ENCODE results near the gene NPR2. TPM values are rescaled to one million over a fixed set of nuclear protein-coding genes. Genes with fewer than 3 reads are reported as not detected.

The NPR2 gene
- total and polyA plus RNA-seq, 8 donors = 2.2 to 14.6 (median 3.6) TPM

- intact Hi-C loops (cut with DNase I) = no loop called here
- Histone ChIP-seq H3K4me1 (no peaks in the 10 kb centered on the region), H3K27me3 (no peaks in the 10 kb centered on the region), H3K27ac (no peak overlapping the region), H3K9me3 (no peaks in the 10 kb centered on the region), H3K36me3 (no peaks in the 10 kb centered on the region), H3K4me3 (no peak overlapping the region)
- no peak for FAIRE-seq
- ATAC-seq = no peak
- DNase-seq = no peak
- no peak for TF ChIP-seq CTCF (IDR thresholded peaks at IDR 0.05)
These were observed 8.0 kb upstream of the NPR2 start for GRCh38 chr9:35783418-35783817.

- no peak overlapping the region for H3K27ac ChIP-seq
- FAIRE-seq = no peak
- intact Hi-C loops (cut with DNase I) = loop anchor here in 1 of 3 donors (5.0 kb wide), 1 partner anchor 83 kb away; the partner anchor contains the start of gene OR13J1
- TF ChIP-seq CTCF (IDR thresholded peaks at IDR 0.05) = no peak
- no peaks in the 10 kb centered on the region for H3K36me3 ChIP-seq
- H3K4me1 ChIP-seq = no peaks in the 10 kb centered on the region
- no peak overlapping the region for H3K4me3 ChIP-seq
- ATAC-seq = no peak
- no peaks in the 10 kb centered on the region for H3K9me3 ChIP-seq
- 90 to 91% methylated on average over 2 of the region's 2 CpGs for WGBS, 2 donors
- no peak for DNase-seq
- H3K27me3 ChIP-seq = no peaks in the 10 kb centered on the region
These were observed 1.9 kb upstream of the NPR2 start for GRCh38 chr9:35789541-35789940.

GRCh38 chr9:35790025-35790384 is 1.4 kb upstream of the NPR2 start:
- H3K4me3 ChIP-seq = no peak overlapping the region
- no peak overlapping the region for H3K27ac ChIP-seq
- no peaks in the 10 kb centered on the region for H3K9me3 ChIP-seq
- no peaks in the 10 kb centered on the region for H3K36me3 ChIP-seq
- WGBS, 2 donors = 27 to 32% methylated on average over 4 of the region's 4 CpGs
- H3K4me1 ChIP-seq = no peaks in the 10 kb centered on the region
- no peak for TF ChIP-seq CTCF (IDR thresholded peaks at IDR 0.05)
- ATAC-seq = peak in 1 of 4 donors; percentile 10
- intact Hi-C loops (cut with DNase I) = loop anchor here (5.0 to 10.0 kb wide), 3 partner anchors 85 to 102 kb away; partner anchors contain the start of gene OR13J1 (in 1 of the 3)
- no peak for DNase-seq
- no peaks in the 10 kb centered on the region for H3K27me3 ChIP-seq
- no peak for FAIRE-seq

GRCh38 chr9:35790385-35791296 is 750 bp upstream of the NPR2 start:
- ATAC-seq (peak; percentile 92 to 97 (median 94)), FAIRE-seq (no peak), DNase-seq (peak in 4 of 6 donors; percentile 47 to 65 (median 48))
- WGBS, 2 donors = 55 to 61% methylated on average over 37 of the region's 37 CpGs
- Histone ChIP-seq H3K27me3 (no peaks in the 10 kb centered on the region), H3K36me3 (no peaks in the 10 kb centered on the region), H3K9me3 (no peaks in the 10 kb centered on the region), H3K4me1 (no peaks in the 10 kb centered on the region), H3K27ac (no peak overlapping the region), H3K4me3 (no peak overlapping the region)
- peak; percentile 50 to 74 (median 62) for TF ChIP-seq CTCF (IDR thresholded peaks at IDR 0.05)
- intact Hi-C loops (cut with DNase I) = loop anchor here (5.0 to 10.0 kb wide), 3 partner anchors 84 to 102 kb away; partner anchors contain the start of gene OR13J1 (in 1 of the 3)

Measured in pancreas (tissue), 10 donors.